GM12878 (cell line): ENCODE data around the gene IRF2. TPM values are rescaled to one million over a fixed set of nuclear protein-coding genes. Genes with fewer than 3 reads are reported as not detected.

Source experiments
- CBFB ChIP-seq: IDR thresholded peaks from 2 replicates; pipeline ENCODE4 v1.6.1; 2016; ENCODE audit warnings: antibody characterized with exemption, low read depth
- CBX5 ChIP-seq: sonication (generic); IDR thresholded peaks from 2 replicates; pipeline ENCODE4 v1.6.1; 2016; ENCODE audit warnings: low read depth, moderate library complexity, mild to moderate bottlenecking, inconsistent platforms
- CHD2 ChIP-seq: IDR thresholded peaks from 2 replicates; pipeline ENCODE4 v1.6.1; 2011; ENCODE audit warnings: low read depth, low read length, improper control_type of control experiment, borderline replicate concordance
- DPF2 ChIP-seq: fragments of 450-650 bp; IDR thresholded peaks from 2 replicates; pipeline ENCODE4 v1.6.1; 2017; ENCODE audit warnings: mild to moderate bottlenecking
- FOS ChIP-seq: IDR thresholded peaks from 3 replicates; pipeline ENCODE4 v1.6.1; 2011; ENCODE audit warnings: borderline replicate concordance; ENCODE audit not compliant: insufficient read length; ENCODE audit errors: extremely low read depth
- POLR2AphosphoS5 ChIP-seq: IDR thresholded peaks from 2 replicates; pipeline ENCODE4 v1.6.1; 2011; ENCODE audit warnings: mild to moderate bottlenecking, low read length, inconsistent platforms
- RB1 ChIP-seq: fragments of 450-650 bp; formaldehyde crosslinking; IDR thresholded peaks from 2 replicates; pipeline ENCODE4 v1.6.1; 2017; ENCODE audit warnings: mild to moderate bottlenecking, borderline replicate concordance
- RBBP5 ChIP-seq: fragments of 200-600 bp; sonication (generic); conservative IDR thresholded peaks from 2 replicates; pipeline ENCODE4 v1.6.1; 2016
- RELA ChIP-seq: fragments of 450-650 bp; IDR thresholded peaks from 2 replicates; pipeline ENCODE4 v1.8.0; 2014; ENCODE audit warnings: borderline replicate concordance; ENCODE audit not compliant: partially characterized antibody
- RFX5 ChIP-seq: IDR thresholded peaks from 2 replicates; pipeline ENCODE4 v1.6.1; 2011; ENCODE audit warnings: low read depth, low read length, improper control_type of control experiment
- RUNX3 ChIP-seq: IDR thresholded peaks from 2 replicates; pipeline ENCODE4 v1.6.1; 2012; ENCODE audit warnings: low read length, inconsistent platforms
- STAT1 ChIP-seq: fragments of 450-650 bp; conservative IDR thresholded peaks from 2 replicates; pipeline ENCODE4 v1.6.1; 2014; ENCODE audit warnings: antibody characterized with exemption, mild to moderate bottlenecking
- SUPT20H ChIP-seq: IDR thresholded peaks from 2 replicates; pipeline ENCODE4 v1.6.1; 2011; ENCODE audit warnings: low read depth, mild to moderate bottlenecking, low read length, moderate library complexity, borderline replicate concordance; ENCODE audit not compliant: control insufficient read depth
- TARDBP ChIP-seq: IDR thresholded peaks from 2 replicates; pipeline ENCODE4 v1.6.1; 2016; ENCODE audit warnings: borderline replicate concordance
- TCF3 ChIP-seq: IDR thresholded peaks from 2 replicates; pipeline ENCODE4 v1.6.1; 2012; ENCODE audit warnings: low read depth, mild to moderate bottlenecking, low read length, borderline replicate concordance; ENCODE audit not compliant: insufficient read depth
- WRNIP1 ChIP-seq: IDR thresholded peaks from 2 replicates; pipeline ENCODE4 v1.6.1; 2011; ENCODE audit warnings: low read depth, low read length, improper control_type of control experiment, borderline replicate concordance
- ZNF384 ChIP-seq: IDR thresholded peaks from 2 replicates; pipeline ENCODE4 v1.6.1; 2012; ENCODE audit warnings: low read depth, mild to moderate bottlenecking, low read length, improper control_type of control experiment, borderline replicate concordance
- ZSCAN29 ChIP-seq: fragments of 450-650 bp; IDR thresholded peaks from 2 replicates; pipeline ENCODE4 v1.6.1; 2017; ENCODE audit warnings: mild to moderate bottlenecking, moderate library complexity
- polyA plus RNA-seq, 11 experiments: library from polyadenylated mRNA; depleted of rRNA in 4 of 11; unstranded in 6 of 11; stranded (reverse) in 5 of 11; fragments of >200 nt; fragmentation: Nextera tagmentation in 4 of 11; fragmentation: Illumina TruSeq in 1 of 11; extraction: Ambion mirVana in 4 of 11; extraction: Trizol in 1 of 11; gene quantifications; 1 replicate in 1 of 11; 2 replicates in 10 of 11; pipeline versions ENCODE4 v1.2.1 to v1.2.3, GENCODE V29; 2011 to 2016; ENCODE audit warnings: inconsistent platforms in 2 of 11, missing spikeins in 2 of 11, low read depth in 1 of 11
- total RNA-seq, 4 experiments: library from RNA; depleted of rRNA in 3 of 4; stranded (reverse); fragments of >200 nt in 3 of 4; fragmentation: Illumina TruSeq in 1 of 4; extraction: Trizol in 1 of 4; gene quantifications; 2 replicates each; pipeline versions ENCODE4 v1.2.1 to v1.2.3, GENCODE V29; 2013 to 2021
- TF ChIP-seq, protein P1 (sequence below): fragments of 450-650 bp; IDR thresholded peaks from 2 replicates; pipeline ENCODE4 v1.6.1; 2017; ENCODE audit warnings: mild to moderate bottlenecking, moderate library complexity
- TF ChIP-seq, protein P2 (sequence below): IDR thresholded peaks from 2 replicates; pipeline ENCODE4 v1.6.1; 2011; ENCODE audit warnings: borderline replicate concordance, low read depth, mild to moderate bottlenecking, moderate library complexity, mixed read lengths, low read length; ENCODE audit not compliant: insufficient read depth; ENCODE audit errors: extremely low read length
- TF ChIP-seq, protein P3 (sequence below): fragments of 450-650 bp; IDR thresholded peaks from 2 replicates; pipeline ENCODE4 v1.6.1; 2017; ENCODE audit warnings: borderline replicate concordance
- TF ChIP-seq, protein P4 (sequence below): fragments of 450-650 bp; formaldehyde crosslinking; IDR thresholded peaks from 2 replicates; pipeline ENCODE4 v1.5.0; 2022; ENCODE audit warnings: mild to moderate bottlenecking, missing genetic modification characterization

The IRF2 gene
- total and polyA plus RNA-seq, 10 of the 15 experiments (the other 5 are each of a cell fraction or from before 2014, with no cell fraction given) = 45.1 to 99.3 (median 58.9) TPM

DNA sequence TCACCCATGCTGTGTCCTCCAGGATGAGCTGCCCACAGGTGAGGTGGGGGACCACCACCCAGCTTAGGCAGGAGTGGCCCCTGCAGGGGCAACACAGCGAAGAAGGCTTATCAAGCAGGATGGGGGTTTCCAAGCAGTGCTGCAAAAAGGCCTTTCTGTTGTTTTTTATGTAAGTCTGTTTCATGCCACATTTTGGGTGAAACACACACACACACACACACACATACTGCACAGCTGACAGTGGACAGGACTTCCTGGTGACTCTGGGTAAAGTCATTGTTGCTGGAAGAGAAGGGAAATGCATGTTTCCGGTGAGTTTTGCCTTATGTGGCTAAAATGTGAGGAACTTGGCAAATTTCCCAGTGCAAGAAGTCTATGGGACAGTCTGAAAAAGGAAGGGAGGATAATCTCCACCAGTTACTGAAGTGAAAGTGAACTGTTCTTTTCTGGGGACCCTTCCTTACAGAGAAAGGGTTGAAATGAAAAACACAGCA is 119.2 kb downstream of the IRF2 start (continued):
- TF ChIP-seq CBFB (no peak; the same call in 1 of the 2 replicates), DPF2 (peak; percentile 77), ZSCAN29 (no peak), TCF3 (peak; percentile 78; the same call in 1 of the 2 replicates), SUPT20H (no peak), ZNF384 (0 out of 2 replicates have a peak, but pooled peaks have one; percentile 17), STAT1 (no peak), CBX5 (no peak), FOS (no peak), RB1 (no peak), RUNX3 (no peak), RELA (peak; percentile 70), POLR2AphosphoS5 (peak; percentile 68), TARDBP (no peak), CHD2 (no peak), WRNIP1 (no peak), RFX5 (0 out of 2 replicates have a peak, but pooled peaks have one; percentile 30), RBBP5 (no peak)
- TF ChIP-seq, protein P1, sequence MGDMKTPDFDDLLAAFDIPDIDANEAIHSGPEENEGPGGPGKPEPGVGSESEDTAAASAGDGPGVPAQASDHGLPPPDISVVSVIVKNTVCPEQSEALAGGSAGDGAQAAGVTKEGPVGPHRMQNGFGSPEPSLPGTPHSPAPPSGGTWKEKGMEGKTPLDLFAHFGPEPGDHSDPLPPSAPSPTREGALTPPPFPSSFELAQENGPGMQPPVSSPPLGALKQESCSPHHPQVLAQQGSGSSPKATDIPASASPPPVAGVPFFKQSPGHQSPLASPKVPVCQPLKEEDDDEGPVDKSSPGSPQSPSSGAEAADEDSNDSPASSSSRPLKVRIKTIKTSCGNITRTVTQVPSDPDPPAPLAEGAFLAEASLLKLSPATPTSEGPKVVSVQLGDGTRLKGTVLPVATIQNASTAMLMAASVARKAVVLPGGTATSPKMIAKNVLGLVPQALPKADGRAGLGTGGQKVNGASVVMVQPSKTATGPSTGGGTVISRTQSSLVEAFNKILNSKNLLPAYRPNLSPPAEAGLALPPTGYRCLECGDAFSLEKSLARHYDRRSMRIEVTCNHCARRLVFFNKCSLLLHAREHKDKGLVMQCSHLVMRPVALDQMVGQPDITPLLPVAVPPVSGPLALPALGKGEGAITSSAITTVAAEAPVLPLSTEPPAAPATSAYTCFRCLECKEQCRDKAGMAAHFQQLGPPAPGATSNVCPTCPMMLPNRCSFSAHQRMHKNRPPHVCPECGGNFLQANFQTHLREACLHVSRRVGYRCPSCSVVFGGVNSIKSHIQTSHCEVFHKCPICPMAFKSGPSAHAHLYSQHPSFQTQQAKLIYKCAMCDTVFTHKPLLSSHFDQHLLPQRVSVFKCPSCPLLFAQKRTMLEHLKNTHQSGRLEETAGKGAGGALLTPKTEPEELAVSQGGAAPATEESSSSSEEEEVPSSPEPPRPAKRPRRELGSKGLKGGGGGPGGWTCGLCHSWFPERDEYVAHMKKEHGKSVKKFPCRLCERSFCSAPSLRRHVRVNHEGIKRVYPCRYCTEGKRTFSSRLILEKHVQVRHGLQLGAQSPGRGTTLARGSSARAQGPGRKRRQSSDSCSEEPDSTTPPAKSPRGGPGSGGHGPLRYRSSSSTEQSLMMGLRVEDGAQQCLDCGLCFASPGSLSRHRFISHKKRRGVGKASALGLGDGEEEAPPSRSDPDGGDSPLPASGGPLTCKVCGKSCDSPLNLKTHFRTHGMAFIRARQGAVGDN = peak; percentile 90; the same call in 1 of the 2 replicates
- TF ChIP-seq, protein P2, sequence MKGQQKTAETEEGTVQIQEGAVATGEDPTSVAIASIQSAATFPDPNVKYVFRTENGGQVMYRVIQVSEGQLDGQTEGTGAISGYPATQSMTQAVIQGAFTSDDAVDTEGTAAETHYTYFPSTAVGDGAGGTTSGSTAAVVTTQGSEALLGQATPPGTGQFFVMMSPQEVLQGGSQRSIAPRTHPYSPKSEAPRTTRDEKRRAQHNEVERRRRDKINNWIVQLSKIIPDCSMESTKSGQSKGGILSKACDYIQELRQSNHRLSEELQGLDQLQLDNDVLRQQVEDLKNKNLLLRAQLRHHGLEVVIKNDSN = no peak
- TF ChIP-seq, protein P3, sequence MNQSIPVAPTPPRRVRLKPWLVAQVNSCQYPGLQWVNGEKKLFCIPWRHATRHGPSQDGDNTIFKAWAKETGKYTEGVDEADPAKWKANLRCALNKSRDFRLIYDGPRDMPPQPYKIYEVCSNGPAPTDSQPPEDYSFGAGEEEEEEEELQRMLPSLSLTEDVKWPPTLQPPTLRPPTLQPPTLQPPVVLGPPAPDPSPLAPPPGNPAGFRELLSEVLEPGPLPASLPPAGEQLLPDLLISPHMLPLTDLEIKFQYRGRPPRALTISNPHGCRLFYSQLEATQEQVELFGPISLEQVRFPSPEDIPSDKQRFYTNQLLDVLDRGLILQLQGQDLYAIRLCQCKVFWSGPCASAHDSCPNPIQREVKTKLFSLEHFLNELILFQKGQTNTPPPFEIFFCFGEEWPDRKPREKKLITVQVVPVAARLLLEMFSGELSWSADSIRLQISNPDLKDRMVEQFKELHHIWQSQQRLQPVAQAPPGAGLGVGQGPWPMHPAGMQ = no peak
- TF ChIP-seq, protein P4, sequence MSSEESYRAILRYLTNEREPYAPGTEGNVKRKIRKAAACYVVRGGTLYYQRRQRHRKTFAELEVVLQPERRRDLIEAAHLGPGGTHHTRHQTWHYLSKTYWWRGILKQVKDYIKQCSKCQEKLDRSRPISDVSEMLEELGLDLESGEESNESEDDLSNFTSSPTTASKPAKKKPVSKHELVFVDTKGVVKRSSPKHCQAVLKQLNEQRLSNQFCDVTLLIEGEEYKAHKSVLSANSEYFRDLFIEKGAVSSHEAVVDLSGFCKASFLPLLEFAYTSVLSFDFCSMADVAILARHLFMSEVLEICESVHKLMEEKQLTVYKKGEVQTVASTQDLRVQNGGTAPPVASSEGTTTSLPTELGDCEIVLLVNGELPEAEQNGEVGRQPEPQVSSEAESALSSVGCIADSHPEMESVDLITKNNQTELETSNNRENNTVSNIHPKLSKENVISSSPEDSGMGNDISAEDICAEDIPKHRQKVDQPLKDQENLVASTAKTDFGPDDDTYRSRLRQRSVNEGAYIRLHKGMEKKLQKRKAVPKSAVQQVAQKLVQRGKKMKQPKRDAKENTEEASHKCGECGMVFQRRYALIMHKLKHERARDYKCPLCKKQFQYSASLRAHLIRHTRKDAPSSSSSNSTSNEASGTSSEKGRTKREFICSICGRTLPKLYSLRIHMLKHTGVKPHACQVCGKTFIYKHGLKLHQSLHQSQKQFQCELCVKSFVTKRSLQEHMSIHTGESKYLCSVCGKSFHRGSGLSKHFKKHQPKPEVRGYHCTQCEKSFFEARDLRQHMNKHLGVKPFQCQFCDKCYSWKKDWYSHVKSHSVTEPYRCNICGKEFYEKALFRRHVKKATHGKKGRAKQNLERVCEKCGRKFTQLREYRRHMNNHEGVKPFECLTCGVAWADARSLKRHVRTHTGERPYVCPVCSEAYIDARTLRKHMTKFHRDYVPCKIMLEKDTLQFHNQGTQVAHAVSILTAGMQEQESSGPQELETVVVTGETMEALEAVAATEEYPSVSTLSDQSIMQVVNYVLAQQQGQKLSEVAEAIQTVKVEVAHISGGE (CRISPR knock-in tag) = no peak
